Stimulated activated CD8-positive, alpha-beta memory T cell treated with anti-CD3 and anti-CD28 coated beads, Interleukin-7, amount 100 ng/mL, for 24 hours (primary cell): ENCODE results near the gene DMRTA2.
"Not testable (repeated sequence)": the region's sequence is repeated elsewhere in the genome, so short reads cannot be mapped to it uniquely, and the experiment has no call there.

ENCODE experiments used
- DNase-seq: peaks from one replicate; pipeline ENCODE4 v3.0.0-alpha.2; 2020; ENCODE audit warnings: low read depth

Gene DMRTA2

DNA sequence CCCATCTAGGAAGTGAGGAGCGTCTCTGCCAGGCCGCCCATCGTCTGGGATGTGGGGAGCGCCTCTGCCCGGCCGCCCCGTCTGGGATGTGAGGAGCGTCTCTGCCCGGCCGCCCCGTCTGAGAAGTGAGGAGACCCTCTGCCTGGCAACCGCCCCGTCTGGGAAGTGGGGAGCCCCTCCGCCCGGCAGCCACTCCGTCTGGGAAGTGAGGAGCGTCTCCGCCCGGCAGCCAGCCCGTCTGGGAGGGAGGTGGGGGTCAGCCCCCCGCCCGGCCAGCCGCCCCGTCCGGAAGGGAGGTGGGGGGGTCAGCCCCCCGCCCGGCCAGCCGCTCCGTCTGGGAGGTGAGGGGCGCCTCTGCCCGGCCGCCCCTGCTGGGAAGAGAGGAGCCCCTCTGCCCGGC, 41.7 kb downstream of the DMRTA2 start:
- DNase-seq: not testable (repeated sequence)

GRCh38 chr1:50378770-50379169, 44.5 kb downstream of the DMRTA2 start:
- no peak for DNase-seq

DNA sequence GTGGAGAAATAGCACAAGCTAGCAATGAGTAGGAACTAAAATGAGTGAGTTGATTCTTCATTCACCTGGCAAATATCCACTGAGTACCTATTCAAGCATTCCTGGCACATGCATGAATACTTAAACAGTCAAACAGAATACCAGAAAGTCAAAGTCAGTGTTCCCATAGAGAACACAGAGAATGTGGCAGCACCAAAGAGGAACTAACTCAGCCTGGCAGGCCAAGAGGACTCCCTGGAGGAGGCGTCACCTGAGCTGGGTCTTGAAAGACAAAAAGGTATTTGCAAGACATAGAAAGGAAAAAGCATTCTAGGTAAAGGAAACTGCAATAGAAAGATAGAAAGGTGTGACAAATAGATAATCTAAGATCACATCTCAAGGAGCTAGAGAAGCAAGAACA, 49.7 kb downstream of the DMRTA2 start:
- no peak for DNase-seq

- DNase-seq: no peak
These were observed 51.5 kb downstream of the DMRTA2 start for GRCh38 chr1:50371749-50372148.

DNA sequence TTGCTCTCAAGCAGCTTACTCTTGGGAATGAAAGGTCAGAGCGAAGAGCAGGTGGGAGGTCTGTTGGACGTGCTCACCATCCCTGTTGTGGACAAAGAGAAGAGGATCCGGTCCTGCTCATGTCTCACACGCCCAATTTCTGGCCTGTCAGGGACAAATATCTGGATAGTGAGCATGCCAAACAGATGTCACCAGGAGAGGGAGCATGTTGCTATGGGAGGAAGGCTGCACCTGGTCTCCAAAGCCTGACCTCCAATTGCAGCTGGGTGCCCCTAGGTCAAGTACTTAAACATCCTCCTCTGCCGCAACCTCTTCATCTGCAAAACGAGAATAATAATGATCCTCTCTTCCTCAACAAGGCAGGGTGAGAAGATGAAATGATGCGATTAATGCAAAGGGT, 53.4 kb downstream of the DMRTA2 start:
- no peak for DNase-seq

DNA sequence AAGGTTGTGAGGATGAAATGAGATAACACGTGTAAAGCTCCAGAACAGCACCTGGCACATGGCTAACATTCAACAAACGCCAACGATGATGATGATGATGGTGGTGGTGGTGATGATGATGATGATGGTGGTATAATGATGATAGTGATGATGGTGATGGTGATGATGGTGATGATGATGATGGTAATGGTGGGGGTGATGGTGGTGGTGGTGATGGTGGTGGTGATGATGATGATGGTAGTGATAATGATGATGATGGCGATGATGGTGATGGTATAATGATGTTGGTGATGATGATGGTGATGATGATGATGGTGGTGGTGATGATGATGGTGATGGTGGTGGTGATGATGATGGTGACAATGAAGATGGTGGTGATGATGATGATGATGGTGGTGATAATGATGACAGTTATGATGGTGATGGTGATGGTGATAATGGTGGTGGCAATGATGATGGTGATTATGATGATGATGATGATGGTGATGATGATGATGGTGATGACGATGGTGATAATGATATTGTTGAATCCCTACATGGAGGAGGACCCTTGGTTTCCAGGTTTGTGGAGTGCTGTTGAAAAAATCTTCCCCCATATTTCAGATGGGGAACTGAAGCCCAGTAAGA, 54.1 kb downstream of the DMRTA2 start:
- DNase-seq: no peak

GRCh38 chr1:50368179-50369007, 54.9 kb downstream of the DMRTA2 start:
- no peak for DNase-seq
